ENCODE data around the gene AQP12B. TPM values are rescaled to one million over a fixed set of nuclear protein-coding genes. Genes with fewer than 3 reads are reported as not detected.

AQP12B gene
- total RNA-seq, 1 experiment from 2014 or later = not detected

DNA sequence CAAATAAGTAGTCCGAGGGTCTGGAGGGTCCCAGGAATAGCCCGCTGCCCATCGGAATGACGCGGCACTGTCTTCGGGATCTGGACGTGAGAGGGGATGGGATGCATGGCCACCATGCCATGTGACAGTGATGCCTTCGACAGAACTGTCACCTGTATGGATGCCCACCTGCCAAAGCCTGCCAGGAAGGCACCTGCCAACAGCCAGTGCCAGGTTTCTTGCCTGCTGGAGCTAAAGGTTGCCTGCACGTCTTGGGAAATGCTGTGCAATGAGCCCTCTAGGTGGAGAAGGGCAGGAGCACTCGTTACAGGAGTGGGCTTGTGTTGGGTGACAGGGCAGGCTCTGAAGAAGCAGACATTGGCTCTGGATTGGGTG, 36.9 kb downstream of the AQP12B start:
- Histone ChIP-seq H3K9me3 (no peaks in the 10 kb centered on the region), H3K36me3 (ENCODE audit: control insufficient read depth, insufficient read depth, low read length) (no peaks in the 10 kb centered on the region), H3K4me3 (ENCODE audit: low read depth, low read length) (no peak overlapping the region), H3K4me1 (no peaks in the 10 kb centered on the region), H3K27me3 (replicated peaks; ENCODE audit: control insufficient read depth, insufficient read depth, low read length) (no peaks in the 10 kb centered on the region)
- H3K27ac Mint-ChIP-seq (ENCODE audit: unreplicated experiment) = no peak overlapping the region
- TF ChIP-seq, protein P1, sequence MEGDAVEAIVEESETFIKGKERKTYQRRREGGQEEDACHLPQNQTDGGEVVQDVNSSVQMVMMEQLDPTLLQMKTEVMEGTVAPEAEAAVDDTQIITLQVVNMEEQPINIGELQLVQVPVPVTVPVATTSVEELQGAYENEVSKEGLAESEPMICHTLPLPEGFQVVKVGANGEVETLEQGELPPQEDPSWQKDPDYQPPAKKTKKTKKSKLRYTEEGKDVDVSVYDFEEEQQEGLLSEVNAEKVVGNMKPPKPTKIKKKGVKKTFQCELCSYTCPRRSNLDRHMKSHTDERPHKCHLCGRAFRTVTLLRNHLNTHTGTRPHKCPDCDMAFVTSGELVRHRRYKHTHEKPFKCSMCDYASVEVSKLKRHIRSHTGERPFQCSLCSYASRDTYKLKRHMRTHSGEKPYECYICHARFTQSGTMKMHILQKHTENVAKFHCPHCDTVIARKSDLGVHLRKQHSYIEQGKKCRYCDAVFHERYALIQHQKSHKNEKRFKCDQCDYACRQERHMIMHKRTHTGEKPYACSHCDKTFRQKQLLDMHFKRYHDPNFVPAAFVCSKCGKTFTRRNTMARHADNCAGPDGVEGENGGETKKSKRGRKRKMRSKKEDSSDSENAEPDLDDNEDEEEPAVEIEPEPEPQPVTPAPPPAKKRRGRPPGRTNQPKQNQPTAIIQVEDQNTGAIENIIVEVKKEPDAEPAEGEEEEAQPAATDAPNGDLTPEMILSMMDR (IDR thresholded peaks at IDR 0.05; ENCODE audit: insufficient read depth in 1 of 2, low read depth in 1 of 2, low read length in 1 of 2, severe bottlenecking in 1 of 2, unreplicated experiment in 1 of 2) = no peak
- ChIA-PET CTCF (no interaction called here), POLR2A (no interaction called here)
- peaks cover 9% of the 10 kb centered on the region for H3K27me3 Mint-ChIP-seq (ENCODE audit: insufficient read depth, unreplicated experiment)
- H3K9me3 Mint-ChIP-seq (ENCODE audit: unreplicated experiment) = no peaks in the 10 kb centered on the region
- no TSS peak for BruUV-seq (replicated peaks)
- no peak overlapping the region for H3K4me3 Mint-ChIP-seq (ENCODE audit: unreplicated experiment)
- no peaks in the 10 kb centered on the region for H3K36me3 Mint-ChIP-seq (ENCODE audit: insufficient read depth, unreplicated experiment)
- H3K4me1 Mint-ChIP-seq (ENCODE audit: low read depth, unreplicated experiment) = no peaks in the 10 kb centered on the region
- no peak for DNase-seq
- intact Hi-C loops (cut with micrococcal nuclease; ENCODE audit: unreplicated experiment) = loop anchor here (10.0 kb wide), 1 partner anchor 59 kb away; no protein-coding TSS in a partner anchor

DNA sequence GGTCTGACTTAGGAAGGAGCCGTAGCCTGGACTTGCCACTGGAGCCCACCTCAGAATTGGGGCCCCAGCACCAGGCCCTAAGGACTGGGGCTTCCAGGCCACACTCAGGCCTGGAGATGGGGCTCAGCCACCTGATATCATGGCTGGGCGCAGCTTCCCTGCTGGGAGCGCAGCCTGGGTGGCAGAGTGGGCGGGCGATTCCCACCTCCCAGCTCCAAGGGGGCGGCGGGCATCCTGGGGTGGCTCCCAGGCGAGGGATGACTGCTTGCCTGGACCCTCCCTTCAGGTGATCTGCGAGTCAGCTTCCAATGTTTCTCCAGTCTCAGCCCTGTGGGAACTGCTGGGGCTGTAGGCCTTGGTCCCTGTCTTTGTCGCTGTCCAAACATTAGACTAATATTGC, 37.3 kb downstream of the AQP12B start:
- no peak for DNase-seq
- Mint-ChIP-seq H3K9me3 (ENCODE audit: unreplicated experiment) (no peaks in the 10 kb centered on the region), H3K27me3 (ENCODE audit: insufficient read depth, unreplicated experiment) (peaks cover 9% of the 10 kb centered on the region), H3K4me1 (ENCODE audit: low read depth, unreplicated experiment) (no peaks in the 10 kb centered on the region), H3K4me3 (ENCODE audit: unreplicated experiment) (no peak overlapping the region), H3K27ac (ENCODE audit: unreplicated experiment) (no peak overlapping the region), H3K36me3 (ENCODE audit: insufficient read depth, unreplicated experiment) (no peaks in the 10 kb centered on the region)
- no peak overlapping the region for H3K4me3 ChIP-seq (ENCODE audit: low read depth, low read length)
- POLR2A ChIA-PET = no interaction called here
- no peaks in the 10 kb centered on the region for H3K9me3 ChIP-seq
- H3K27me3 ChIP-seq (replicated peaks; ENCODE audit: control insufficient read depth, insufficient read depth, low read length) = no peaks in the 10 kb centered on the region
- no peaks in the 10 kb centered on the region for H3K4me1 ChIP-seq
- CTCF ChIA-PET = no interaction called here
- no peaks in the 10 kb centered on the region for H3K36me3 ChIP-seq (ENCODE audit: control insufficient read depth, insufficient read depth, low read length)
- TF ChIP-seq, protein P1 (IDR thresholded peaks at IDR 0.05; ENCODE audit: insufficient read depth in 1 of 2, low read depth in 1 of 2, low read length in 1 of 2, severe bottlenecking in 1 of 2, unreplicated experiment in 1 of 2) = no peak
- intact Hi-C loops (cut with micrococcal nuclease; ENCODE audit: unreplicated experiment) = loop anchor here (10.0 kb wide), 1 partner anchor 59 kb away; no protein-coding TSS in a partner anchor
- BruUV-seq (replicated peaks) = no TSS peak

DNA sequence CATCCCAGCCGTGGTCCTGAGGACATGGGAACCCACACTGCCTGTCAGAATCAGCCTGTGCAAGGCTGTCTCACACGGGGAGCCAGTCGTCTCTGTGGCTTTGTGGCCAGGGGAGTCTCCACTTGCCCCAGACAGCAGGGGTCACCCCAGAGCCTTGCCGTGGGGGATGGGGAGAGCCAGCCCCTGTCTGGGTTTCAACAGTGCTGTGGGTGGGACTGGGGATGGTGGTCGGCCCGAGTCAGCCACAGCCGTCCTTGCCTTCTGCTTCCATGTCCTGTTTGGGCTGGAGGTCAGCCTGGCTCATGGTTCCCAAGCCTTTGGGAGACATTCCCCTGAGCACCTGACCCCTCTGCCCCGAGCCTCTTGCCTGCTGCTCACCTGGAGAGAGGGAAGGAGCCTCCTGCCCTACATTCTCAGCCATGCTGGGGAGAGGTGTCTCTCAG, 37.8 kb downstream of the AQP12B start:
- Mint-ChIP-seq H3K9me3 (ENCODE audit: unreplicated experiment) (no peaks in the 10 kb centered on the region), H3K27me3 (ENCODE audit: insufficient read depth, unreplicated experiment) (peaks cover 9% of the 10 kb centered on the region), H3K36me3 (ENCODE audit: insufficient read depth, unreplicated experiment) (no peaks in the 10 kb centered on the region), H3K27ac (ENCODE audit: unreplicated experiment) (no peak overlapping the region), H3K4me3 (ENCODE audit: unreplicated experiment) (no peak overlapping the region), H3K4me1 (ENCODE audit: low read depth, unreplicated experiment) (no peaks in the 10 kb centered on the region)
- no peaks in the 10 kb centered on the region for H3K27me3 ChIP-seq (replicated peaks; ENCODE audit: control insufficient read depth, insufficient read depth, low read length)
- H3K4me3 ChIP-seq (ENCODE audit: low read depth, low read length) = no peak overlapping the region
- H3K36me3 ChIP-seq (ENCODE audit: control insufficient read depth, insufficient read depth, low read length) = no peaks in the 10 kb centered on the region
- no peaks in the 10 kb centered on the region for H3K4me1 ChIP-seq
- intact Hi-C loops (cut with micrococcal nuclease; ENCODE audit: unreplicated experiment) = loop anchor here (10.0 kb wide), 1 partner anchor 60 kb away; no protein-coding TSS in a partner anchor
- TF ChIP-seq, protein P1 (IDR thresholded peaks at IDR 0.05; ENCODE audit: insufficient read depth in 1 of 2, low read depth in 1 of 2, low read length in 1 of 2, severe bottlenecking in 1 of 2, unreplicated experiment in 1 of 2) = no peak
- no peaks in the 10 kb centered on the region for H3K9me3 ChIP-seq
- ChIA-PET CTCF (no interaction called here), POLR2A (no interaction called here)
- DNase-seq = no peak
- no TSS peak for BruUV-seq (replicated peaks)
